Heart left ventricle (tissue), 13 donors: ENCODE measurements around the gene MPP7.

ENCODE experiments used
- CTCF ChIP-seq, 12 donors: fragments of 200-600 bp; sonication (generic) in 4 of 12; IDR thresholded peaks; one replicate each; pipeline versions ENCODE4 v1.5.0 to v1.8.0; 2018 to 2022; ENCODE audit warnings: antibody characterized with exemption in 12 of 12, mild to moderate bottlenecking in 5 of 12
- POLR2A ChIP-seq, 2 donors: fragments of 450-650 bp; IDR thresholded peaks; one replicate each; pipeline ENCODE4 v1.6.1; 2017; ENCODE audit warnings: antibody characterized with exemption in 2 of 2, mild to moderate bottlenecking in 2 of 2, moderate library complexity in 2 of 2
- donor health status: ischemic (EF 13 %, LVEDD 7.1; RV severe dilation, severe dysfunction).
- donor health status: DM: no; HTN: yes; CAD: no.
- donor health status: DM: no; HTN: no; CAD: no.
- donor health status: ischemic (EF 25% LVEDD 6.9; RV normal size, moderate dysfunction).
- donor health status: ischemic (EF 25% LVEDD 5.7; RV mildly dilated, moderate dysfunction).
- donor health status: ischemic (EF 35%, LVEDD 5.7; RV mildly dilated, moderate dysfunction).
- donor health status: nonischemic (EF 11% LVEDD 7.7; RV severe dilation, severe dysfunction).
- donor health status: DM: yes; HTN: yes; CAD: no.
- donor health status: PGD.
- donor health status: ischemic (EF 29% LVEDD 5.4; RV normal size, mild dysfunction).
- donor health status: nonischemic (EF 23%, LVEDD 6.1; RV moderate dilation, normal function).

- TF ChIP-seq CTCF (IDR thresholded peaks at IDR 0.05) (no peak), POLR2A (IDR thresholded peaks at IDR 0.05) (no peak)
These were observed 26.5 kb downstream of the MPP7 start for GRCh38 chr10:28276384-28276783.
